ENCODE results near the gene PDLIM7. TPM values are rescaled to one million over a fixed set of nuclear protein-coding genes. Genes with fewer than 3 reads are reported as not detected.
A peak's percentile ranks its signal among the peaks of the same experiment; 100 is the strongest.

PDLIM7 gene
- polyA plus RNA-seq, 1 donor (not counting 4 experiments of a cell fraction or from before 2014, with no cell fraction given) = 48.5 TPM

GRCh38 chr5:177455036-177455660 is 42.3 kb downstream of the PDLIM7 start:
- no peaks in the 10 kb centered on the region for H3K9me3 ChIP-seq (ENCODE audit: control insufficient read depth, low read depth, low read length)
- TF ChIP-seq EZH2 (IDR thresholded peaks at IDR 0.05; ENCODE audit: low read length) = no peak
- TF ChIP-seq, protein P1, sequence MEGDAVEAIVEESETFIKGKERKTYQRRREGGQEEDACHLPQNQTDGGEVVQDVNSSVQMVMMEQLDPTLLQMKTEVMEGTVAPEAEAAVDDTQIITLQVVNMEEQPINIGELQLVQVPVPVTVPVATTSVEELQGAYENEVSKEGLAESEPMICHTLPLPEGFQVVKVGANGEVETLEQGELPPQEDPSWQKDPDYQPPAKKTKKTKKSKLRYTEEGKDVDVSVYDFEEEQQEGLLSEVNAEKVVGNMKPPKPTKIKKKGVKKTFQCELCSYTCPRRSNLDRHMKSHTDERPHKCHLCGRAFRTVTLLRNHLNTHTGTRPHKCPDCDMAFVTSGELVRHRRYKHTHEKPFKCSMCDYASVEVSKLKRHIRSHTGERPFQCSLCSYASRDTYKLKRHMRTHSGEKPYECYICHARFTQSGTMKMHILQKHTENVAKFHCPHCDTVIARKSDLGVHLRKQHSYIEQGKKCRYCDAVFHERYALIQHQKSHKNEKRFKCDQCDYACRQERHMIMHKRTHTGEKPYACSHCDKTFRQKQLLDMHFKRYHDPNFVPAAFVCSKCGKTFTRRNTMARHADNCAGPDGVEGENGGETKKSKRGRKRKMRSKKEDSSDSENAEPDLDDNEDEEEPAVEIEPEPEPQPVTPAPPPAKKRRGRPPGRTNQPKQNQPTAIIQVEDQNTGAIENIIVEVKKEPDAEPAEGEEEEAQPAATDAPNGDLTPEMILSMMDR (optimal IDR thresholded peaks at IDR 0.05 in 1 of 3, IDR thresholded peaks at IDR 0.05 in 1 of 3, conservative IDR thresholded peaks at IDR 0.05 in 1 of 3; ENCODE audit: extremely low read depth in 1 of 3, insufficient read depth in 2 of 3, low read length in 3 of 3) = peak in 2 of 3 experiments; percentile 50 to 65
- peak overlapping the region; percentile 43 for H3K27ac ChIP-seq (ENCODE audit: control insufficient read depth, insufficient read depth, low read length)
- peak overlapping the region; percentile 30 to 62 (median 57) for H3K4me3 ChIP-seq (ENCODE audit: control insufficient read depth in 2 of 3, extremely low read depth in 1 of 3, insufficient read depth in 2 of 3, low read depth in 1 of 3, low read length in 3 of 3)
- FAIRE-seq (no peak), DNase-seq (ENCODE audit: low read depth, low spot score) (no peak)
- dilution Hi-C loops (cut with MboI; ENCODE audit: extremely low pct_ligation_motif_present, low sequenced_read_pairs) = no loop called here
- peaks cover 5% of the 10 kb centered on the region for H4K20me1 ChIP-seq (ENCODE audit: control insufficient read depth, extremely low read depth, insufficient read depth, low read length)
- H3K9ac ChIP-seq (ENCODE audit: control insufficient read depth, extremely low read depth, insufficient read depth, low read length) = peak overlapping the region; percentile 66
- no peaks in the 10 kb centered on the region for H3K27me3 ChIP-seq (ENCODE audit: control insufficient read depth, extremely low read depth, insufficient read depth, low read length)
- peaks cover 13 to 15% of the 10 kb centered on the region in 2 experiments for H3K36me3 ChIP-seq (ENCODE audit: control insufficient read depth in 2 of 2, extremely low read depth in 1 of 2, insufficient read depth in 2 of 2, low read length in 2 of 2)
- peaks cover 15% of the 10 kb centered on the region for H3K4me1 ChIP-seq (ENCODE audit: control insufficient read depth, extremely low read depth, insufficient read depth, low read length)
- peak overlapping the region; percentile 0 for H2AFZ ChIP-seq (ENCODE audit: control insufficient read depth, low read length)
- H3K79me2 ChIP-seq (ENCODE audit: control insufficient read depth, insufficient read depth, low read length) = no peaks in the 10 kb centered on the region
- H3K9me1 ChIP-seq (ENCODE audit: control insufficient read depth, extremely low read depth, insufficient read depth, low read length) = no peaks in the 10 kb centered on the region
- H3K4me2 ChIP-seq (ENCODE audit: control insufficient read depth, extremely low read depth, insufficient read depth, low read depth, low read length) = peak overlapping the region; percentile 85

DNA sequence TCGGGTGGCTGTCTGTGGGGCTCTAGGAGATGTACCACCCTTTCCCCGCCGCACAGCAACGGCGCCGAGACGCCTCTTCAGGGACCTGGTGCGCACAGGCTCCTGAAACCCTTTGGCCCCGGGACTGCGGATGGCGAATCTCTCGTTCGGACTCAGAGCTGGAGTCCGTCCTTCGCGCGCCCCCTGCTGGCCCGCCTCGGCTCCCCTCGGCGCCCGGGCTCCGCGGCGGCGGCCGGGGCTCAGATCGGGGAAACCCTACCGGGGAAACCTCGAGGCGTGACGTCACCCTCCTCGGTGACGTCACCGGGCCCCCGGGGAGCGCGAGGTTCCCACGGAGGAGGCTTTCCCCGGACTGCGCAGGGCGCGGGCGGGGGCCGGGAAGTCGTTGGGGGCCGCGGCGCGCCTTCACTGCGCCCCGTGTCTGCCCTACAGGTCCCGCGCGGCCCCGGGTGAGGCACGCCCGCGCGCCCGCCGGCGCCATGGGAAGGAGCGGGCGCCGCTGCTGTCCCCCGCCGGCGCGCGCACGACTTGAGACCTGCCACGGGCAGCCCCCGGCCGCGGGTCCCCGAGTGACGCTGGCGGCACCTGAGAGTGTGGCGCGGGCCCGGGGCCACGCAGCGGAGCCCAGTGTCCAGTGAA is 42.9 kb downstream of the PDLIM7 start:
- H3K27me3 ChIP-seq (ENCODE audit: control insufficient read depth, extremely low read depth, insufficient read depth, low read length) = no peaks in the 10 kb centered on the region
- H3K4me3 ChIP-seq (ENCODE audit: control insufficient read depth in 2 of 3, extremely low read depth in 1 of 3, insufficient read depth in 2 of 3, low read depth in 1 of 3, low read length in 3 of 3) = peak overlapping the region; percentile 30 to 62 (median 50)
- peaks cover 22% of the 10 kb centered on the region for H3K4me1 ChIP-seq (ENCODE audit: control insufficient read depth, extremely low read depth, insufficient read depth, low read length)
- H3K9ac ChIP-seq (ENCODE audit: control insufficient read depth, extremely low read depth, insufficient read depth, low read length) = peak overlapping the region; percentile 66
- DNase-seq (ENCODE audit: low read depth, low spot score) (no peak), FAIRE-seq (no peak)
- TF ChIP-seq EZH2 (IDR thresholded peaks at IDR 0.05; ENCODE audit: low read length) = no peak
- TF ChIP-seq, protein P1 (optimal IDR thresholded peaks at IDR 0.05 in 1 of 3, IDR thresholded peaks at IDR 0.05 in 1 of 3, conservative IDR thresholded peaks at IDR 0.05 in 1 of 3; ENCODE audit: extremely low read depth in 1 of 3, insufficient read depth in 2 of 3, low read length in 3 of 3) = peak in 2 of 3 experiments; percentile 67 to 77
- no peaks in the 10 kb centered on the region for H3K9me1 ChIP-seq (ENCODE audit: control insufficient read depth, extremely low read depth, insufficient read depth, low read length)
- no peaks in the 10 kb centered on the region for H3K9me3 ChIP-seq (ENCODE audit: control insufficient read depth, low read depth, low read length)
- H3K4me2 ChIP-seq (ENCODE audit: control insufficient read depth, extremely low read depth, insufficient read depth, low read depth, low read length) = peak overlapping the region; percentile 85
- peaks cover 12 to 15% of the 10 kb centered on the region in 2 experiments for H3K36me3 ChIP-seq (ENCODE audit: control insufficient read depth in 2 of 2, extremely low read depth in 1 of 2, insufficient read depth in 2 of 2, low read length in 2 of 2)
- peak overlapping the region; percentile 43 for H3K27ac ChIP-seq (ENCODE audit: control insufficient read depth, insufficient read depth, low read length)
- H2AFZ ChIP-seq (ENCODE audit: control insufficient read depth, low read length) = peak overlapping the region; percentile 0
- dilution Hi-C loops (cut with MboI; ENCODE audit: extremely low pct_ligation_motif_present, low sequenced_read_pairs) = no loop called here
- no peaks in the 10 kb centered on the region for H3K79me2 ChIP-seq (ENCODE audit: control insufficient read depth, insufficient read depth, low read length)
- H4K20me1 ChIP-seq (ENCODE audit: control insufficient read depth, extremely low read depth, insufficient read depth, low read length) = peaks cover 5% of the 10 kb centered on the region
